ENCODE measurements around the gene LRRC9.

DNA sequence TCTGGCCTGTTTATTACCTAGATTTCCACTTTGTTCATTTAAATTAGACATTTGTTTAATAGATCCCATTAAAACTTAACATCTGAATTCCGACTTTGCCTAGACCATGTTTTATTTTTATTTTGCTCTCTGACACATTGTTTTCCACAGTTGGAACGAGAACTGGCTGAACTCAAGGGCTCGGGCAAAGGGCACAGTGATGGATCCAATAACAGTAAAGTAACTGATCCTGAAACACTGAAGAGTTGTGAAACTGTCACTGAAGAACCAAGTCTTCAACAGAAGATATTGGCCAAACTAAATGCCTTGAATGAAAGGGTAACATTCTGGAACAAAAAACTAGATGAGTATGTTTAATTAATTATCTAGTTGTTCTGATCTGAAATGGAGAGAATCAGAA, 39.7 kb downstream of the LRRC9 start:
- TF ChIP-seq POLR2A (IDR thresholded peaks at IDR 0.05) (no peak), CTCF (IDR thresholded peaks at IDR 0.05 in 4 of 5, conservative IDR thresholded peaks at IDR 0.05 in 1 of 5) (no peak)

Measured in gastrocnemius medialis (tissue), 4 donors.